ENCODE measurements around the gene PIEZO1.

DNA sequence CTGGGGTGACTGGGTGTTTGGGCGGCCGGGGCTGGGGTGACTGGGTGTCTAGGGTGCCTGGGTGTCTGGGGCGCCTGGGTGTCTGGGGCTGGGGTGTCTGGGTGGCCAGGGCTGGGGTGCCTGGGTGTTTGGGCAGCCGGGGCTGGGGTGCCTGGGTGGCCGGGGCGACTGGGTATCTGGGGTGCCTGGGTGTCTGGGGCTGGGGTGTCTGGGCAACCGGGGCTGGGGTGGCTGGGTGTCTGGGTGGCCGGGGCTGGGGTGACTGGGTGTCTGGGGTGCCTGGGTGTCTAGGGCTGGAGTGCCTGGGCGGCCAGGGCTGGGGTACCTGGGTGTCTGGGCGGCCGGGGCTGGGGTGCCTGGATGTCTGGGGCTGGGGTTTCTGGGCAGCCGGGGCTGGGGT is 40.1 kb upstream of the PIEZO1 start:
- no peak for TF ChIP-seq GATA2 (IDR thresholded peaks at IDR 0.05; ENCODE audit: low read depth, low read length)
- no peak for TF ChIP-seq GATA3 (IDR thresholded peaks at IDR 0.05; ENCODE audit: low read depth, low read length)
